ENCODE results near the gene SPTAN1.

The SPTAN1 gene

DNA sequence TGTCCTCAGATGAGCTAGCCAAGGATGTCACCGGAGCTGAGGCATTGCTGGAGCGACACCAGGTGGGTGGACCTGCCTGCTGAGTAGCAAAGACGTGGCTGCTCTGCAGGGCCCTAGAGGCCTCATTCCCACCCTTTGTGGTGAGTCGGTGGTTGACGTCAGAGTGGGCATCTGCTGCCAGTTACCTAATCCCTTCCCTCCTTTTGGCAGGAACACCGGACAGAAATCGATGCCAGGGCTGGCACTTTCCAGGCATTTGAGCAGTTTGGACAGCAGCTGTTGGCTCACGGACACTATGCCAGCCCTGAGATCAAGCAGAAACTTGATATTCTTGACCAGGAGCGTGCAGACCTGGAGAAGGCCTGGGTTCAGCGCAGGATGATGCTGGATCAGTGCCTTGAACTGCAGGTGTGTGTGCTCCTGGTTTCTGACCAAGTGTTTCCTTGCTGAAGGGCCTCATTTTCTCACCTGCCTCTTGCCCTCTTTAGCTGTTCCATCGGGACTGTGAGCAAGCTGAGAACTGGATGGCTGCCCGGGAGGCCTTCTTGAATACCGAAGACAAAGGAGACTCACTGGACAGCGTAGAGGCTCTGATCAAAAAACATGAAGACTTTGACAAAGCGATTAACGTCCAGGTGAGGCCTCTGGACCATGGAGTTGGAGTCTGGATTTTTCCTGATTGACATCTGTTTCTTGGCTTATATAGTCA lies 55.4 kb downstream of the SPTAN1 start:
- no peak for DNase-seq

DNA sequence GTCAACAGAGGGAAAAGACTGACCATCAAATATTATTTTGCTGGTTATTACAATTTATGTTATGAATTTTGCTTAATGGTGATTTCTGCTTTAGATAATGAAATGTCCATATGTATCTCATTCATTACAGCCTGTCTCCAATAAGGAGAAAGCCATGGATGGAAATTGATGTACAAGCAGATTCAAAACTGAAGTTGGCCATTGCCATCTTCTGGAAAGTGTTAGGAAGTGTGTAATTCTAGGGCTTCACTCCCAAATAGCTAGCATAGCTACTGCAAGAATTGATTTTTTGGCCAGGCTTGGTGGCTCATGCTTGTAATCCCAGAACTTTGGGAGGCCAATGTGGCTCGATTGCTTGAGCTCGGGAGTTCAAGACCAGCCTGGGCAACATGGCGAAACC lies 58.5 kb downstream of the SPTAN1 start:
- DNase-seq, result no peak

DNA sequence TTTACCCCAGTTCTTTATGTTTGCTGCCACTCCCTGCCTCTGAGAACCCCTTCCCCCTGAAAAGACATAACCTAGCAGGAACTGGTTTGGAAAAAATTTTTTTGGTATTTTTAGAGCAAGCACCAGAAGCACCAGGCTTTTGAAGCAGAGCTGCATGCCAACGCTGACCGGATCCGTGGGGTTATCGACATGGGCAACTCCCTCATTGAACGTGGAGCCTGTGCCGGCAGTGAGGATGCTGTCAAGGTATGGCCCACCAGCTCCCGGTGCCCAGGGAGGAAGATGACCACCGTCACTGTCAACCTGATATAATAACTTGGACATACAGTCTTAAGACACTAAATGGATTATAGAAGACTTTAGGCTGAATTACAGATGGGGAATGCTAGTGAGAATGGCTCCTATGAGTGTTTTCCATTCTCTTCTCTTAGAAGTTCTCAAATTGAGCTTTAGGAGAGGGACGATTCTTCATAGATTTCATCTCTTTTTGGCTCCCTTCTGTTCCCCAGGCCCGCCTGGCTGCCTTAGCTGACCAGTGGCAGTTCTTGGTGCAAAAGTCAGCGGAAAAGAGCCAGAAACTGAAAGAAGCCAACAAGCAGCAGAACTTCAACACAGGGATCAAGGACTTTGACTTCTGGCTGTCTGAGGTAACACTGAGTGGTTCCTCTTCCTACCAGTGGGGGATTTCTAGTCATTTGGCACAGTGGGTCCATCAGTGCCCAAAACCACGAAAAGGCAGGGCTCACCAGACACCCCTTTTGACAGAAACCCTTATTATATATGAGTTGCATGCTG lies 59.4 kb downstream of the SPTAN1 start:
- no peak for DNase-seq

DNA sequence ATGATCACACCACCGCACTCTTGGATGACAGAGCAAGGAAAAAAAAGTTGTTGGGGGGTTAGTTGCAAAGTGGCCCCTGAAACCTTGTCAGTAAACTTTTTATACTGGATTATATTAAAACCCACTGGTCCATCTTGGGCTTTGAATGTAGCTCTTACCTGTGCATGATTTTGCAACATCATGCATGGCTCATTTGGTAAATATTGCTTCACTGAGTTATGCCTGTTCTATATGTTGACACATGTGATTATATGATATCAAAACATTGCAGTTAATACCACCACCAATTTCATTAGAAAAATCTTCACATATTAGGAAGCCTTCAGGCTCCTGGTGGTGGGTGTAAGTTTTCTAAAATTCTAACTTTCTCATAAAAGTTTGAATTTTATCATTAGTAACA lies 62.3 kb downstream of the SPTAN1 start:
- no peak for DNase-seq

DNA sequence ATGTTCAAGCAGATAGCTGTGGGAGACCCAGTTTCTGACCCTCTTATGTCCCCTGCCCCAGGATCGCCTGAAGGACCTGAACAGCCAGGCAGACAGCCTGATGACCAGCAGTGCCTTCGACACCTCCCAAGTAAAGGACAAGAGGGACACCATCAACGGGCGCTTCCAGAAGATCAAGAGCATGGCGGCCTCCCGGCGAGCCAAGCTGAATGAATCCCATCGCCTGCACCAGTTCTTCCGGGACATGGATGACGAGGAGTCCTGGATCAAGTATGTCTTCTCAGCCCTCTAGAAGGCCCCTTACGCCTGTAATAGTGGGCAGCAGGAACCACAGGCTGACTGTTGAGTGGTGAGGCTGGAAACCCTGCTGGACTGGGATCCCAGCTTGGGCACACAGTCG lies 63.2 kb downstream of the SPTAN1 start:
- DNase-seq, result no peak

DNA sequence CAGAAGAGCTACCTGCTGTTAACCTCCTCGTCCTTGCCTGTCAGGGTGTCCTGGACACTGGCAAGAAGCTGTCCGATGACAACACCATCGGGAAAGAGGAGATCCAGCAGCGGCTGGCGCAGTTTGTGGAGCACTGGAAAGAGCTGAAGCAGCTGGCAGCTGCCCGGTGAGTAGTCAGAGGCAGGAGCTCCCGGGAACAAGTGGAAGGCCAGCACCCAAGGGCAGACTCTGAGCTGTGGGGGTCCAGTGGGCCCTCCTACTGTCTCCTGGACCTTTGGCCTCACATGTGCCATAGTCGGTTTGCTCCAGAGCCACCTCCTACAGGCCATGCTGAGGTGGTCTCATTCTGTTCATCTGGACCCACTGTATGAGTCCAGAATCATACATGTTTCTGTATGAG lies 65.6 kb downstream of the SPTAN1 start:
- no peak for DNase-seq

DNA sequence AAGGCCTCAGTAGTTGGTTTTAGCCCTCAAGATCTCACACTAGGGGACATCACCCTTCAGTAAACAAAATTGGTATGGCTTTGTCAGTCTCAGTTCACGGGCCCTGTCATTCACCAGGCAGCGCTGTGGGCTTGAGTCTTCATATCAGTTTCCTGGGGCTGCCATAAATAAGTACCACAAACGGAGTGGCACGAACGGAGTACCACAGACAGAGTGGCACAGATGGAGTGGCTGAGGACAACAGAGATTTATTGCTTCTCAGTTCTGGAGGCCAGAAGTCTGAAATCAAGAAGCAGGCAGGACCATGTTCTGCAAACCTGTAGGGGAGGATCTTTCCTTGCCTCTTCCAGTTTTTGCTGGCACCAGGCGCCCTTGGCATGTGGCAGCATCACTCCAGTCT lies 66.7 kb downstream of the SPTAN1 start:
- DNase-seq, result no peak

DNA sequence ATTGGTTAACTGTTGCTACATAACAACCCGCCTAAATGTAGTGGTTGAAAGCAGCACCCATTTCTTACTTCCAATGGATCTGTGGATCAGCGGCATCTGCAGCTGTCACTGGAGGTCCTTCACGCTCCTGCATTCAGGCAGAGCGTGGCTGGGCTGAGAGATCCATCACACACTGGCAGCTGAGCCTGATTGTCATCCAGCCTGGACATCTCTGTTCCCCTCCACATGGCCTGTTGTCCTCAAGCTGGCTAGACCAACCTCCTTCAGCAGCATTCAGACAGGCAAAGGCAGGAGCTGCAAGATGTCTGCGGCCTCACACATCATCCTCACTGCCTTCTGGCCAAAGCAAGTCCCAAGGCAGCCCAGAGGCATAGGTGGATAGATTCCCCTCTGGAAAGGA lies 67.4 kb downstream of the SPTAN1 start:
- DNase-seq, result no peak

DNA sequence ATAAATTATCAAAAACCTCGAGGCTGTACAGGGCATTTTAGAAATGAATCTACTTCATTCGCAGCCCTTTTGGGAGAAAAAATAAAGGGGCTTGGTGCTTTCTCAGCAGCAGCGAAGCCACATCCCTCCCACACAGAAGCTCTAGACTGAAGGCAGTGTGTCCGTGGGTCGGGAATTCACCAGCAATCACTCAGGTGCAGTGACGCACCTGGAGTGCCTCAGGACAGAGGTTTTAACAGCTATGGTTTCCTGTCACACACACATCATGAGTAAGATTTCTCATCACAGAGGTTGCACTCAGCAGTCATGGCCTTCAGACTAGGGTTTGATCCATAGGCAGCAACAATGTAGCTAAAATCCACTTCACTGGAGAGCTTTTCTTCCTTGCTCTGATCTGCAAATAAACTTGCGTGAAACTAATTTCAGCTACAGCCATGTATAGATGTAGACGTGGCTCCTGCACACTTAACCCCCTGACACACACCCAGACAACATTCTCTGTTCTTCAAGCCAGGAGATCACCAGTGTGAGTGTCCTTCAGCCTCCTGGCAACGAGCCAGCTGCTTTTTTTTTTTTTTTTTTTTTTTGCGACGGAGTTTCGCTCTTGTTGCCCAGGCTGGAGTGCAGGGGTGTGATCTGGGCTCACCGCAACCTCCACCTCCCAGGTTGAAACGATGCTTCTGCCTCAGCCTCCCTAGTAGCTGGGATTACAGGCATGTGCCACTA lies 69.5 kb downstream of the SPTAN1 start:
- DNase-seq, result no peak

DNA sequence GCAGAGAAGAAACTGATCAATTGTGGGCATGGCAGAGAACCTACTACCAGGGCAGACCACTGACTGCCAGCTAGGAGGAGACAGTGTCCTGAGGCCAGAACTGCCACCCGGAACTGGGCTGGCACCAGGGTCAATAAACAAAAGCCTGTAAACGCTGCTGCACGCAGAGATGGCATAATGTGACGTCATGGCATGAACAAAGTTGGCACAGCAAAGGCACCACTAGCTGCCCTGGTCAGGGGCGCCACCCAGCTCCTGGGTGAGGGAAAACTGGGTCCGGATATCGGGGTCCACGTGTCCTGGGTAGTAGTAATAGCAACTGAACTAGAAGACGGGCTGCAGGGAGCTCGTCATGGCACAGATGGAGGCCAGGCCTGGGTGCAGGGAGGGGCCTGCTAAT lies 72.2 kb downstream of the SPTAN1 start:
- no peak for DNase-seq

DNA sequence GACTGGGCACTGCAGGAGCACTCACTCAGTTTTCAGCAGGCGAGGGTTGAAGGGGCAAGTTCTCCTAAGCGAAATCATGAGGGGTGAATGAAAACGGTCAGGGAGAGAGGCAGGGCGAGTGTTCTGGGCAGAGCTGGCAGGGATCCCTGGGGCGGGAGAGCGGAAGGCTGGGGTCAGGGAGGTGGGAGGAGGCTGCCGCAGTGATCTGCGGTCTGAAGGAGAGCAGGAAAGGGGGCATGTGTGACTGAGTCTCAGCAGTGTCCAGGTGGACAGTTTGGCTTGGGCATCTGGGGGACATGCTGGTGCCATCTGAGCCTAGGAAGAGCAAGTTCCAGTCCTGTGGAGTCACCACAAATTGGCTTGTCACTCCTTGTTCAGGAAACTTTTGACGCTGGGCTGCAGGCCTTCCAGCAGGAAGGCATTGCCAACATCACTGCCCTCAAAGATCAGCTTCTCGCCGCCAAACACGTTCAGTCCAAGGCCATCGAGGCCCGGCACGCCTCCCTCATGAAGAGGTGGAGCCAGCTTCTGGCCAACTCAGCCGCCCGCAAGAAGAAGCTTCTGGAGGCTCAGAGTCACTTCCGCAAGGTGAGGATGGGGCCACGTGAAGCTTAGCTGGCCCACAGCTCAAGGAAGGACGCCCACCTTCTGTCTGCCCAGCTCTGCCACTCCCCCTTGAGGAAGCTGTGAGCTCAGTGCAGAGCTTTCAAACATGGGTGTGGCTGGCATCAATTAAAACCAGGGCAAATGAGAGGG lies 73.2 kb downstream of the SPTAN1 start:
- no peak for DNase-seq

DNA sequence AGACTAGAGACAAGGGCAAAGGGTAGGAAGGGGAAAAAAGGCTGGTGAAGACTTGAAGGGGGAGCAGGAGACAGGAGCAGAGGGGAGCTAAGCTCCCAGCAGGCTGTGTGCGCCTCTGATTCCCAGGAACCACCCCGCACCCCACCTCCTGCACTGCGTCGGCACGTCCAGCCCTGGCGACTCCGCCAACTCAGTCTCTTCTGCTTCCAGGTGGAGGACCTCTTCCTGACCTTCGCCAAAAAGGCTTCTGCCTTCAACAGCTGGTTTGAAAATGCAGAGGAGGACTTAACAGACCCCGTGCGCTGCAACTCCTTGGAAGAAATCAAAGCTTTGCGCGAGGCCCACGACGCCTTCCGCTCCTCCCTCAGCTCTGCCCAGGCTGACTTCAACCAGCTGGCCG lies 73.8 kb downstream of the SPTAN1 start:
- no peak for DNase-seq

DNA sequence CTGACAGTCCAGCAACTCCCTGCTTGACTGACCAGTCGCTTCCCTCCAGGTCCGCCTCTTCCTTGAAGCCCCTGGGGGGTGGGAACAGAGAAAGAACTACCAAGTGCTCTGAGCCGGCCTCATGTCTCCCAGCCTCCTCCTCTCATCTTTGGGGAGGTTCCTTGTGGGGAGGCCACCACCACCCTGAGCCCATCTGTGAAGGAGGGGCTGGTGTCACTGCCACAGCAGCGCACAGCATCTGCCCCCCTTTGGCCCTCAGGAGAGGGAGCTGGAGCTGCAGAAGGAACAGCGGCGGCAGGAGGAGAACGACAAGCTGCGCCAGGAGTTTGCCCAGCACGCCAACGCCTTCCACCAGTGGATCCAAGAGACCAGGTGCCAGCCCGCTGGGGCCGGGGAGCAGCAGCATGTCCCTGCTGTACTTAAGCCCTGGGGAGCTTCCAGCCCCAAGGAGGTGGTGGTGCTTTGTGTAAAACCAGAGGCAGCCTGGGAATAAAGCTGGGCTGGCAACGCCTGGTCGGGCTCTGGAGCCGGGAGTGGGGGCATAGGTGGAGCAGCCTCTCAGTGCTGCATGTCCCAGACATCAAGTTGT lies 74.8 kb downstream of the SPTAN1 start:
- DNase-seq, result no peak

DNA sequence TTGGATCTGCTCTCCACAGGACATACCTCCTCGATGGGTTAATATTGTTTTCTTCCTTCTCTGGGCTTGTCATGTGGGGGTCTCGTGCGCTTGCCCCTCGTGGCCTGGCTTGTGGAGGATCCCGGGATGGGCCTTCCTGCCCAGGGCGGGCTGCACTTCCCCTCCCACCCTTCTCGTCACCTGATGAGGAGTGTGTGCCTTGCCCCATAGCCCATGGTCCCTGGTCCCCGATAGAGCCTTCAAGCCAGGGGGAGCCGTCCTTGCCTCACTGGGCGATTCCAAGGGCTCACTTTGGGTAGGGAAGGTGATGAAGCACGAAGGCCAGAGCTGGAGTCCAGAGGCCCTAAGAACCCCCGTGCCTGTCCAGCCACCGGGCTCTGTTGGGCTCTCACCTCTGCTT lies 75.5 kb downstream of the SPTAN1 start:
- no peak for DNase-seq

DNA sequence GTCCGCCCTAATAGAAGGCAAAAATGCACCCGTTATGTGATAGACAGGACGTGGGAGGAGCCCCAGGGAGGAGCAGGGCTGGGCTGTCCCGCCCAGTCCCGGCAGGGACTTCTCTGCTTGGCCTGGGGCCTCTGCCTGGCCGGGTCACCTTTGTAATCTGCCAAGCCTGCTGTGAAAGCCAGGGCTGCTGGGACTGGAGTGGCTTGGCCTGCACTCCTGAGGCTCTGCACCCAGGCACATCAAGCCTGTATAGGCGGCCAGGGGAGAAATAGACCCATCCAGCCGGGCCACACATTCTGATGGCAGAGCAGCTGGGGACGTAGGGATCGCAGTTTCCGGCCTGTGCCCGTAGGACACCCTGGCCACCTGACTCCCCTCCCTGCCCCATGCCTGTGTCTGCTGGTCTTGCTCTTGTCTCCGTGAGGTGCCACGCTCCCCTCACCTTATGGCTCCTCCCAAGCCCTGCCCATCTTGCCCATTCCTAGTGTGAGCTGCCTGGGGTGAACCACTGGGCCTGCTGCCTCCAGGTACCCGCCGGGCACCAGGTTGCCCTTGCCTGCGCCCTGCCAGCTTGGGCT lies 76.2 kb downstream of the SPTAN1 start:
- no peak for DNase-seq

DNA sequence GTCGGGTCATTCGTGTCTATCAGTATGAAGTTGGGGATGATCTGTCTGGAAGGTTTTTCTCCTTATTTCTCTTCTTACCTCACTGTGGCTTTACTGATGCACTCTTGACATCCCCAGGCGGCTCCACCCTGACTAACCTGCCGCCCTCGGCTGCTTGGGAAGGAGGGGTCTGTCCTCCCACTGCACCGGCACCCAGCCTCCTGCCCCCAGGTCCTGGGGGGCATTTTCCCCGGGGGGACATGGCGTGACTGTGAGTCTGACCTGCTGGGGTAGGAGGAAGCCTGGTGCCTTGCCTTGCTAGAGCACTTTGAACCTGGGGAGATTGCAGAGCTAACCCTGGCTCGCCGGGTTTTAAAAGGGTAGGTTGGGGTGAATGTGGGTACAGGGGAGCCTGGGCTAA lies 76.7 kb downstream of the SPTAN1 start:
- no peak for DNase-seq

DNA sequence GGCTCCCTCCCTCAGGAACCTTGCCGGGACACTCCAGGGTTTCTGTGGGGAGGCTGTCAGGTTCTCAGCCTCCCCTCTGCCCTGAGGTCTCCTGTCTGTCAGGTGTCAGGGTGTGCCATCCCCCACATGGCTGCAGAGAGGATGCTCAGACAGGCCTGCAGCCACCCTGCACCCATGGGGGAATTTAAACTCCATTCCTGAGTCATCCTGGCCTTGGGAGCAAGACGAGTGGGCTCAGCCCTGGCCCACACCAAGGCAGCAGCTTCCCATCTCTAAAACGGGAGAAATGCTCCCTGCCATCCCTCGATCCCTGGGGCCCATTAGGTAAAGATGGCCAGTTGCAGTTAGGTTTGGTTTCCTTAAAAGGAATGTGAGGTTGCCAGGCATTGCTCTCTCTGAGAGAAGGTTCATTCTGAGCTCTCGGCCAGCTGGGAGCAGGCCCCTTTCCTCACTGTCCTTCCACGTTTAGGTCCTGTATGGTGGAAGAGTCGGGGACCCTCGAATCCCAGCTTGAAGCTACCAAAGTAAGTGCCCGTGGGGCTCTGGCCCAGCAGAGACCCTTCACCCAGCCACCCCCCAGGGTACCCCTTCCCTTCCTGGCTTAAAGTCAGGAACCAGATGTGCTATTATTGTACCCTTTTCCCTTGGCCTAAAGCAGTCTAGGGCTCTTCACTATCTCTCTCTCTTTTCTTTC lies 77.6 kb downstream of the SPTAN1 start:
- DNase-seq, result no peak

DNA sequence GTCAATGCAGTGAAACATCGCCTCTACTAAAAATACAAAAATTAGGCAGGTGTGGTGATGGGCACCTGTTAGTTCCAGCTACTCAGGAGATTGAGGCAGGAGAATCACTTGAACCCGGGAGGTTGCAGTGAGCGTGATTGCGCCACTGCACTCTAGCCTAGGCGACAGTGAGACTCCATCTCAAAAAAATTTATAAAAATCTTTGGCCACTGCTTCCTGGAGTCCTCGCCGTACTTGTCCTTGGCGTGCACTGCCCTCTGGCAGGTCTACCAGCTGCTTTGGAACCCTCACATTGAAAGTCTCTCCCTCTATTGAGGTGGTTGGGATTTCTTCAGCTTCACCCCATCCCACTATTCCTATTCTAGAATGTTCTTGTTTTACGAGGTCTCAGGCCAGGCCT lies 79.2 kb downstream of the SPTAN1 start:
- no peak for DNase-seq

DNA sequence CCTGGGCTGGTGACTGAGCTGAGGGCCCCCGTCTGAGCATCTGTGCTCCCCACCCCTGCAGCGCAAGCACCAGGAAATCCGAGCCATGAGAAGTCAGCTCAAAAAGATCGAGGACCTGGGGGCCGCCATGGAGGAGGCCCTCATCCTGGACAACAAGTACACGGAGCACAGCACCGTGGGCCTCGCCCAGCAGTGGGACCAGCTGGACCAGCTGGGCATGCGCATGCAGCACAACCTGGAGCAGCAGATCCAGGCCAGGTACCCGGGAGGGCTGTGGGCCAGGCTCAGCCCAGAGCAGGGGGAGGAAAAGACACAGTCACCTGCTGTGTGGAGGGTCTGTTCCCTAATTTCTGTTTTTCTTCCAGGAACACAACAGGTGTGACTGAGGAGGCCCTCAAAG lies 79.7 kb downstream of the SPTAN1 start:
- no peak for DNase-seq

DNA sequence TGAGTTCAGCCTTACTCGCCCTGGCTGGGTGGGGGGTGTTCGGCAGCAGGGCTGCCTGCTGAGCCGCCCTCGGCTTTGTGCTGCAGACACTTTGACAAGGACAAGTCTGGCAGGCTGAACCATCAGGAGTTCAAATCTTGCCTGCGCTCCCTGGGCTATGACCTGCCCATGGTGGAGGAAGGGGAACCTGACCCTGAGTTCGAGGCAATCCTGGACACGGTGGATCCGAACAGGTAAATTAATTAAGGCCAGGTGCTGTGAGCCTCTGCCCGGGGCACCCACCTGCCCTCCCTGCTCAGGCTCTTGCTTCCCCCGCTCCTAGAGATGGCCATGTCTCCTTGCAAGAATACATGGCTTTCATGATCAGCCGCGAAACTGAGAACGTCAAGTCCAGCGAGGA lies 80.1 kb downstream of the SPTAN1 start:
- DNase-seq, result no peak

DNA sequence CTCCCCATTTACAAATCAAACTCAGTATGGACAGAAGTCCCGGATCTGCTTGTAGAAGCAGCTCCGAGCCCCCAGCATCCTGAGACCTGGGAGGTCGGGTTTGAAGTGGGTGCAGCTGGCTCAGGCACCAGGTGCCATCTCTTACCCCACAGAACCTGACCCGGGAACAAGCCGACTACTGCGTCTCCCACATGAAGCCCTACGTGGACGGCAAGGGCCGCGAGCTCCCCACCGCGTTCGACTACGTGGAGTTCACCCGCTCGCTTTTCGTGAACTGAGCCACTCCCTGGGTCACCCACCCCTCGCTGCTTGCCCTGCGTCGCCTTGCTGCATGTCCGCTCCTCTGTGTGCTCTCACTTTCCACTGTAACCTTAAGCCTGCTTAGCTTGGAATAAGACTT lies 80.7 kb downstream of the SPTAN1 start:
- no peak for DNase-seq

DNA sequence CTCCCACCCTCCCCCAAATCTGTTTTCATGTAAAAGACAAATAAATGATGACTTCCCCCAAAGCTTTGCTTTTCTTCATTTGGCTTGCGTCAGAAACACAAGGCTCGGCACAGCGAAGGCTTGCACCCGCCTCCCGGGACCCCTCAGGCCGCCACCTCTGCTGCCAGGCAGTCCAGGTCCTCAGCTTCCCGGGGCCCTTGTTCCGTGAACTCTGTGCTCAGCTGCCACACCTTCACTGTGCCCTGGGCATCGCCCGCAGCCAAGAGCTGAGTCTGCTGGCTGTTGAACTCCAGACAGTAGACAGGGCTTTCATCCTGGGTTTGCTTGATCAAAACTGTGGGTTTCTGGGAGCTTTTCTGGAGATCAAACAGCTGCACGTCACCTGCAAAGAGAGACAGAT lies 81.2 kb downstream of the SPTAN1 start:
- no peak for DNase-seq

Data from CD4-positive, alpha-beta T cell treated with Interleukin-4 for 4 hours (primary cell).